ENCODE measurements around the gene CLEC3A. TPM values are rescaled to one million over a fixed set of nuclear protein-coding genes. Genes with fewer than 3 reads are reported as not detected.

CLEC3A gene
- total RNA-seq, 1 experiment from 2014 or later, result not detected

DNA sequence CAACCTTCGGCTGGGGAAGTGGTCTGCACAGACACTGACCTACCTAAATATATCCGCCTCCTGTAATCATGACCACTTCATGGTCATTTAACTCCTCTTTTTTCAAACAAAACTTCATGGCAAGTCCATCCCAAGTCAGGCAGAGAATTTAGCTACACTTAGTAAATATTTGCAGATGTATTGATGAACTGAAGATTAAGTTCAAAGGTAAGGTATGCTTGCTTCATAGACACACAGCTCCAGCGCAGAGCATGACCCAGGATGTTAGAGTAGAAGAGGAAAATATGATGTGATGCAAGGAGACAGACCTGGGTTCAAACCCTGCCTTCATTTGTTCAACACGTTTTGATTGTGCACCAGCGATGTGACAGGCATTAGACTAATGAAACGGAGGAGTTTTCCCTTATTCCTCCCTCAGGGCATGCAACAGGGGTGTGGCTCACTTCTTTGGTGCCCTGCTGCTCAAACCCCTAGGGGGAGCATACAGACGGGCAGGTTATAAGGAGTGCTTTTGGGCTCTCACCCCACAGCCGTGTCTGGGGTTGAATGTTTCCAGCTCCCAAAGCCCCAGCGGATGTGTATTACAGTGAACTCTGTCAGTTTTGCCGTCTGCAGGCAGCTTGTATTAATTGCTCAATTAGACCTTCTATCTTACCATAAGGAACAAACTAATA is 23.9 kb upstream of the CLEC3A start:
- no TSS peak for BruUV-seq (replicated peaks)
- H3K4me3 Mint-ChIP-seq (ENCODE audit: unreplicated experiment), result no peak overlapping the region
- H3K9me3 Mint-ChIP-seq (ENCODE audit: unreplicated experiment), result peaks cover 14% of the 10 kb centered on the region
- DNase-seq (ENCODE audit: unreplicated experiment), result no peak
- CTCF ChIA-PET, result interaction anchor here (0.6 to 2.3 kb wide), 7 partner anchors 9 to 424 kb away, joined by 3 to 8 read pairs (median 3); no protein-coding TSS in a partner anchor
- TF ChIP-seq, protein P1, sequence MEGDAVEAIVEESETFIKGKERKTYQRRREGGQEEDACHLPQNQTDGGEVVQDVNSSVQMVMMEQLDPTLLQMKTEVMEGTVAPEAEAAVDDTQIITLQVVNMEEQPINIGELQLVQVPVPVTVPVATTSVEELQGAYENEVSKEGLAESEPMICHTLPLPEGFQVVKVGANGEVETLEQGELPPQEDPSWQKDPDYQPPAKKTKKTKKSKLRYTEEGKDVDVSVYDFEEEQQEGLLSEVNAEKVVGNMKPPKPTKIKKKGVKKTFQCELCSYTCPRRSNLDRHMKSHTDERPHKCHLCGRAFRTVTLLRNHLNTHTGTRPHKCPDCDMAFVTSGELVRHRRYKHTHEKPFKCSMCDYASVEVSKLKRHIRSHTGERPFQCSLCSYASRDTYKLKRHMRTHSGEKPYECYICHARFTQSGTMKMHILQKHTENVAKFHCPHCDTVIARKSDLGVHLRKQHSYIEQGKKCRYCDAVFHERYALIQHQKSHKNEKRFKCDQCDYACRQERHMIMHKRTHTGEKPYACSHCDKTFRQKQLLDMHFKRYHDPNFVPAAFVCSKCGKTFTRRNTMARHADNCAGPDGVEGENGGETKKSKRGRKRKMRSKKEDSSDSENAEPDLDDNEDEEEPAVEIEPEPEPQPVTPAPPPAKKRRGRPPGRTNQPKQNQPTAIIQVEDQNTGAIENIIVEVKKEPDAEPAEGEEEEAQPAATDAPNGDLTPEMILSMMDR (IDR thresholded peaks at IDR 0.05; ENCODE audit: unreplicated experiment), result no peak
- intact Hi-C loops (cut with micrococcal nuclease), result no loop called here
- peaks cover 7% of the 10 kb centered on the region for H3K4me1 Mint-ChIP-seq (ENCODE audit: insufficient read depth, unreplicated experiment)
- POLR2A ChIA-PET, result interaction anchor here (0.6 kb wide), 1 partner anchor 141 kb away, joined by 3 read pairs; no protein-coding TSS in a partner anchor
- H3K27me3 Mint-ChIP-seq (ENCODE audit: insufficient read depth, unreplicated experiment), result no peaks in the 10 kb centered on the region
- peaks cover 2% of the 10 kb centered on the region for H3K36me3 Mint-ChIP-seq (ENCODE audit: insufficient read depth, unreplicated experiment)
- no peak overlapping the region for H3K27ac Mint-ChIP-seq (ENCODE audit: low read depth, unreplicated experiment)

DNA sequence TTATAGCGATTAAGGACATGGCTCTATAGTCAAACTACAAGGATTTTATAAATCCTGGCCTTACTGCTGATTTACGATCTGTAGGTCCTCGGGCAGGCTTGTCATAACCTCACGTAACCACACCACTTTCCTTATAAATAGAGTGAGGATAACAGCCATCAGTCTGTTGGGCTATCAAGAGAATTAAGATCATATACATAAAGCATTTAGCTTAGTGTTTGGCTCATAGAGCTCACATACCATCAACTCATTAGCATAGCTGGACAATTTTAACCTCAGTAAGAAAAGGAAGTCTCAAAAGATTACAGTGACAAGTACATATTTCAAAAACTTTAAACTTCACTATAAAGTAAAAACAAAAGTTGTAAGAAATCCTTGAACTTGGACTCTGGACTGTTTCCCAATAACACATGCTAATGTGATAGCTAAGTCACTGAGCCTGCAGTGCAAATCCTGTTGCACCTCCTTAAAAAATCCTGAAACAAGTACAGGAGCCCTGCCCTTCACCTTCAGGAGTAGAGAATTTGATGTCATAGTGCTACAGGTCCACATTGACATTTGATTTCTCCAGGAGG is 20.8 kb upstream of the CLEC3A start:
- intact Hi-C loops (cut with micrococcal nuclease), result no loop called here
- Mint-ChIP-seq H3K27me3 (ENCODE audit: insufficient read depth, unreplicated experiment) (no peaks in the 10 kb centered on the region), H3K4me1 (ENCODE audit: insufficient read depth, unreplicated experiment) (peaks cover 7% of the 10 kb centered on the region), H3K4me3 (ENCODE audit: unreplicated experiment) (no peak overlapping the region), H3K9me3 (ENCODE audit: unreplicated experiment) (no peaks in the 10 kb centered on the region), H3K36me3 (ENCODE audit: insufficient read depth, unreplicated experiment) (peaks cover 7% of the 10 kb centered on the region), H3K27ac (ENCODE audit: low read depth, unreplicated experiment) (no peak overlapping the region)
- POLR2A ChIA-PET, result interaction anchor here (0.8 kb wide), 1 partner anchor 113 kb away, joined by 3 read pairs; no protein-coding TSS in a partner anchor
- no TSS peak for BruUV-seq (replicated peaks)
- TF ChIP-seq, protein P1 (IDR thresholded peaks at IDR 0.05; ENCODE audit: unreplicated experiment), result no peak
- no peak for DNase-seq (ENCODE audit: unreplicated experiment)
- CTCF ChIA-PET, result interaction anchor here (0.5 to 6.4 kb wide), 31 partner anchors 9 to 1619 kb away, joined by 3 to 49 read pairs (median 5); partner anchors contain the start of gene WWOX

DNA sequence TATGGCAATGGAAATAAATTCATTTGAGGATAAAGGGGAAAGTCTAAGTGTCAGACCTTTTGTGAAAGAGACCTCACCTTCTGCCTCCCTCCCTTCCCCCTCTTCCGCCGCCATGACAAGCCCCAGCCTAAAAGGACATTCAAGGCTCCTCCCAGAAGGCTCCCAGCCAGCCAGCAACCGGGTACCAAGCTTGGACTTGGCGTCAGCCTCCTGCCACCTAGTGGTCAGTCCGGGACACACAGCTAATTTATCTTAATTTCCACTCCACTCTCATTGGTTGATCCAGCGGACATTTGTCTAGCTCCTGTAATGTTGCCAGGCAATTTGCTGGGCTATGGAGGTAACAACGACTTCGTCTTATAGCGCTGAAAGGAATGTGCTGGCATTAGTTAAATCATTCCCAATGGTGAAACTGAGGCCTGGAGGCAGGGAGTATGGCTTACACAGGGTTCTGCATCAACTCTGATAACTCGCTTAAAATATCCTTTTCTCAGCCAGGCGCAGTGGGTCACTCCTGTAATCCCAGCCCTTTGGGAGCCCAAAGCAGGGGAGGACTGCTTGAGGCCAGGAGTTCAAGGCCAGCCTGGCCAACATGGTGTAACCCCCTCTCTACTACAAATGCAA is 19.3 kb upstream of the CLEC3A start:
- BruUV-seq (replicated peaks), result no TSS peak
- no peaks in the 10 kb centered on the region for H3K27me3 Mint-ChIP-seq (ENCODE audit: insufficient read depth, unreplicated experiment)
- H3K4me3 Mint-ChIP-seq (ENCODE audit: unreplicated experiment), result no peak overlapping the region
- H3K9me3 Mint-ChIP-seq (ENCODE audit: unreplicated experiment), result no peaks in the 10 kb centered on the region
- ChIA-PET POLR2A (interaction anchor here (1.0 kb wide), 1 partner anchor 22 kb away, joined by 3 read pairs; no protein-coding TSS in a partner anchor), CTCF (interaction anchor here (0.6 to 6.4 kb wide), 70 partner anchors 9 to 1430 kb away, joined by 3 to 49 read pairs (median 4); partner anchors contain the start of genes CLEC3A and WWOX)
- peaks cover 7% of the 10 kb centered on the region for H3K4me1 Mint-ChIP-seq (ENCODE audit: insufficient read depth, unreplicated experiment)
- TF ChIP-seq, protein P1 (IDR thresholded peaks at IDR 0.05; ENCODE audit: unreplicated experiment), result peak; percentile 91
- intact Hi-C loops (cut with micrococcal nuclease), result loop anchor here (1.0 kb wide), 2 partner anchors 32 to 328 kb away; no protein-coding TSS in a partner anchor
- H3K36me3 Mint-ChIP-seq (ENCODE audit: insufficient read depth, unreplicated experiment), result peaks cover 7% of the 10 kb centered on the region
- peak; percentile 90 for DNase-seq (ENCODE audit: unreplicated experiment)
- no peak overlapping the region for H3K27ac Mint-ChIP-seq (ENCODE audit: low read depth, unreplicated experiment)

DNA sequence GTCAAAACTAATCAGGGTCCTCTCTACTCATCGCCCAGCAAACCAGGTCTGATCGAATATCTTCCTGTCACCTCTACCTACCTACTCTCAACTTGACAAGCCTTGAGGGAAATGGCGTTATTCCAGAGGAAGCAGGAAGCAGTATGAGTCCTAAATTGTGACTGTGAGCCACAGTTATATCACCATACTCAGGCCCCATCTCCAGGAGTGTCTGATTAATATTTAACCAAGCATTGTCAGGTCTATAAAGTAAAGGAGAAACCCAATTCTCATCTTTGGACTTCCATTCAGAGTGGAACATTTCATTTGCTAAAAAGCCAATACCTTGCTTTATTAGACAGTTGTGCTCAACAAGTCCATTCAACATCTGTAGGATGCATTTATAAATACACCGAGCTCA is 17.8 kb upstream of the CLEC3A start:
- no peak overlapping the region for H3K27ac Mint-ChIP-seq (ENCODE audit: low read depth, unreplicated experiment)
- peaks cover 7% of the 10 kb centered on the region for H3K36me3 Mint-ChIP-seq (ENCODE audit: insufficient read depth, unreplicated experiment)
- intact Hi-C loops (cut with micrococcal nuclease), result no loop called here
- H3K27me3 Mint-ChIP-seq (ENCODE audit: insufficient read depth, unreplicated experiment), result no peaks in the 10 kb centered on the region
- ChIA-PET POLR2A (interaction anchor here (0.7 kb wide), 2 partner anchors 67 to 1082 kb away, joined by 4 read pairs; no protein-coding TSS in a partner anchor), CTCF (interaction anchor here (0.6 to 6.4 kb wide), 22 partner anchors 11 to 1214 kb away, joined by 3 to 49 read pairs (median 6); partner anchors contain the start of gene WWOX)
- no peak overlapping the region for H3K4me3 Mint-ChIP-seq (ENCODE audit: unreplicated experiment)
- TF ChIP-seq, protein P1 (IDR thresholded peaks at IDR 0.05; ENCODE audit: unreplicated experiment), result no peak
- no TSS peak for BruUV-seq (replicated peaks)
- DNase-seq (ENCODE audit: unreplicated experiment), result no peak
- no peaks in the 10 kb centered on the region for H3K9me3 Mint-ChIP-seq (ENCODE audit: unreplicated experiment)
- peaks cover 7% of the 10 kb centered on the region for H3K4me1 Mint-ChIP-seq (ENCODE audit: insufficient read depth, unreplicated experiment)

Measured in MCF 10A (cell line).